GM18519 (cell line): Measurements from ENCODE around the gene TTLL5.
"Not testable (repeated sequence)": the region's sequence is repeated elsewhere in the genome, so short reads cannot be mapped to it uniquely, and the experiment has no call there.

Source experiments
- ATAC-seq: cut with Tn5 transposase; IDR thresholded peaks from one replicate; pipeline ENCODE4 v1.9.1; 2021; ENCODE audit warnings: mild to moderate bottlenecking, moderate library complexity; ENCODE audit not compliant: unreplicated experiment, low FRiP score

Gene TTLL5

GRCh38 chr14:75888945-75889344 lies 227.9 kb downstream of the TTLL5 start:
- no peak for ATAC-seq

GRCh38 chr14:75896341-75896740 lies 235.3 kb downstream of the TTLL5 start:
- no peak for ATAC-seq

- ATAC-seq: no peak
These were observed 243.3 kb downstream of the TTLL5 start for GRCh38 chr14:75904311-75904710.

- no peak for ATAC-seq
These were observed 244.3 kb downstream of the TTLL5 start for GRCh38 chr14:75905147-75905904.

- no peak for ATAC-seq
These were observed 245.2 kb downstream of the TTLL5 start for GRCh38 chr14:75906228-75906627.

- no peak for ATAC-seq
These were observed 245.7 kb downstream of the TTLL5 start for GRCh38 chr14:75906680-75907280.

- no peak for ATAC-seq
These were observed 246.8 kb downstream of the TTLL5 start for GRCh38 chr14:75907756-75908359.

- no peak for ATAC-seq
These were observed 248.6 kb downstream of the TTLL5 start for GRCh38 chr14:75909630-75910029.

GRCh38 chr14:75910048-75910447 lies 249.0 kb downstream of the TTLL5 start:
- no peak for ATAC-seq

- ATAC-seq: no peak
These were observed 250.8 kb downstream of the TTLL5 start for GRCh38 chr14:75911883-75912282.

GRCh38 chr14:75913183-75913582 lies 252.1 kb downstream of the TTLL5 start:
- no peak for ATAC-seq

- no peak for ATAC-seq
These were observed 254.0 kb downstream of the TTLL5 start for GRCh38 chr14:75915045-75915444.

GRCh38 chr14:75917322-75917945 lies 256.4 kb downstream of the TTLL5 start:
- no peak for ATAC-seq

GRCh38 chr14:75917946-75918335 lies 256.9 kb downstream of the TTLL5 start:
- no peak for ATAC-seq

GRCh38 chr14:75920421-75920820 lies 259.4 kb downstream of the TTLL5 start:
- ATAC-seq: not testable (repeated sequence)

GRCh38 chr14:75925141-75925840 lies 264.2 kb downstream of the TTLL5 start:
- not testable (repeated sequence) for ATAC-seq

GRCh38 chr14:75926431-75927115 lies 265.5 kb downstream of the TTLL5 start:
- ATAC-seq: no peak

- ATAC-seq: no peak
These were observed 266.6 kb downstream of the TTLL5 start for GRCh38 chr14:75927564-75928087.

- no peak for ATAC-seq
These were observed 267.7 kb downstream of the TTLL5 start for GRCh38 chr14:75928690-75929181.
